Ovary (tissue), 3 donors: Measurements from ENCODE around the gene PUSL1.

Experiments used
- EP300 ChIP-seq: sonication (generic); formaldehyde crosslinking; IDR thresholded peaks from one replicate; pipeline ENCODE4 v1.6.1; 2017; ENCODE audit warnings: antibody characterized with exemption
- TF ChIP-seq, protein P1 (sequence below), 3 donors: fragments of 450-650 bp in 2 of 3; fragments of 200-600 bp in 1 of 3; IDR thresholded peaks; one replicate each; pipeline versions ENCODE4 v1.5.1 to v1.8.0; 2016 to 2022; ENCODE audit warnings: antibody characterized with exemption in 3 of 3, mild to moderate bottlenecking in 1 of 3
- donor health status: DM: no; HTN: no; CAD: no.

DNA sequence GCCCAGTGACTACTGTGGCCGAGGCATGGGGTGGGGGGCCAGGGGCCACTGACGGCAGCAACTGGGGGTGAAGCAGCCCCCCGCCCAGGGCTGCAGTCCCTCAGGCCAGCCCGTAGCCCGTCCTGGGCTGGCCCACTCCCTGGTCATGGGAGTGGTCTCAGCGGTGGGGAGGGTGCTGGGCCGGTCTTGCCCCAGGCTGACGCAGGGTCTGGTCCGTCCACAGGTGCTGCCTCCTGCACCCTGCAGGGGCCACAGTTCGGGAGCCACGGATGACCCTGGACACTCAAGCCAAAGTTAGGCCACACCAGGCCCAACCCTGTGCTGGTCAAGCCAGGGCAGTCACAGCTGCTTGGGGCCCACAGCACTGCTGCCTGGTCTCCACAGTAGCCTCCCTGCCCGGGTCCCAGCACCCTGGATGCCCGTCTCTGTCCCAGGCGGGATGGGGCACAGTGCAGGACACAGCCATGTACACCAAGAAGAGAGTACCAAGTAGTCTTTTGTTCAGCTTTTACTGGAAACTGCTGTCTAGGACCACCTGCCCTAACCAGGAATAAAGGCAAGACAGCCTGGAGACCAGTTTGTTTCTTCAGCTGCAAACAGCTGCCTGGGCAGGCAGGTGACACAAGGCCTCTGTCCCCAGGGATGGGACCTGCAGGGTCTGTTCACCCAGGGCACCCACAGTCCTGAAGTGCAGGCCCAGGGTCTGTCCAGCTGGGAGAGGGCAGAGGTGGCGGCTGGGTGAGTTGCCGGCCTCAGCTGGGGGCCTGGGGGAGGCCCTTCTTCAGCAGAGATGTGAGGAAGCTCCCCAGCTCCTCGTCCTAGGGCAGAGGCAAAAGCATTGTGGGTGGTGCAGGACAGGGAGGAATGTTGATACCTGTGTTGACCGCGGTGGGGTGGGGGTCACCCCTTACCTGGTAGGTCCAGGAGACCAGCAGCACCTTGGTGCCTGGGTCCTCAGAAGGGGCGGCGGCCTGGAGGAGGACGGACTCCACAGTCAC lies 3.0 kb downstream of the PUSL1 start:
- TF ChIP-seq, protein P1, sequence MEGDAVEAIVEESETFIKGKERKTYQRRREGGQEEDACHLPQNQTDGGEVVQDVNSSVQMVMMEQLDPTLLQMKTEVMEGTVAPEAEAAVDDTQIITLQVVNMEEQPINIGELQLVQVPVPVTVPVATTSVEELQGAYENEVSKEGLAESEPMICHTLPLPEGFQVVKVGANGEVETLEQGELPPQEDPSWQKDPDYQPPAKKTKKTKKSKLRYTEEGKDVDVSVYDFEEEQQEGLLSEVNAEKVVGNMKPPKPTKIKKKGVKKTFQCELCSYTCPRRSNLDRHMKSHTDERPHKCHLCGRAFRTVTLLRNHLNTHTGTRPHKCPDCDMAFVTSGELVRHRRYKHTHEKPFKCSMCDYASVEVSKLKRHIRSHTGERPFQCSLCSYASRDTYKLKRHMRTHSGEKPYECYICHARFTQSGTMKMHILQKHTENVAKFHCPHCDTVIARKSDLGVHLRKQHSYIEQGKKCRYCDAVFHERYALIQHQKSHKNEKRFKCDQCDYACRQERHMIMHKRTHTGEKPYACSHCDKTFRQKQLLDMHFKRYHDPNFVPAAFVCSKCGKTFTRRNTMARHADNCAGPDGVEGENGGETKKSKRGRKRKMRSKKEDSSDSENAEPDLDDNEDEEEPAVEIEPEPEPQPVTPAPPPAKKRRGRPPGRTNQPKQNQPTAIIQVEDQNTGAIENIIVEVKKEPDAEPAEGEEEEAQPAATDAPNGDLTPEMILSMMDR (IDR thresholded peaks at IDR 0.05) = no peak
- no peak for TF ChIP-seq EP300
